ENCODE results near the gene AHNAK2.

The AHNAK2 gene

GRCh38 chr14:104937161-104937560 lies 41.0 kb downstream of the AHNAK2 start:
- H3K27ac ChIP-seq: no peak overlapping the region
- TF ChIP-seq CTCF (conservative IDR thresholded peaks at IDR 0.05): no peak

- no peak overlapping the region for H3K27ac ChIP-seq
- TF ChIP-seq CTCF (conservative IDR thresholded peaks at IDR 0.05): no peak
These were observed 41.6 kb downstream of the AHNAK2 start for GRCh38 chr14:104936361-104937155.

GRCh38 chr14:104935955-104936354 lies 42.2 kb downstream of the AHNAK2 start:
- no peak for TF ChIP-seq CTCF (conservative IDR thresholded peaks at IDR 0.05)

GRCh38 chr14:104935026-104935650 lies 43.0 kb downstream of the AHNAK2 start:
- TF ChIP-seq CTCF (conservative IDR thresholded peaks at IDR 0.05): no peak
- H3K27ac ChIP-seq: no peak overlapping the region

More at GRCh38 chr14:104935955-104936354, 42.2 kb downstream of the AHNAK2 start:
- no peak overlapping the region for H3K27ac ChIP-seq

GRCh38 chr14:104933746-104934733 lies 44.1 kb downstream of the AHNAK2 start:
- no peak overlapping the region for H3K27ac ChIP-seq
- TF ChIP-seq CTCF (conservative IDR thresholded peaks at IDR 0.05): no peak

- peak; percentile 82 for TF ChIP-seq CTCF (conservative IDR thresholded peaks at IDR 0.05)
- peak overlapping the region; percentile 34; the same call in 1 of the 2 replicates for H3K27ac ChIP-seq
These were observed 45.2 kb downstream of the AHNAK2 start for GRCh38 chr14:104932676-104933631.

All from VCaP (cell line).